A673 (cell line): ENCODE measurements around the gene PF4V1.

ENCODE experiments used
- EZH2 ChIP-seq: fragments of 200-600 bp; sonication (generic); IDR thresholded peaks from 2 replicates; pipeline ENCODE4 v1.6.1; 2017; ENCODE audit warnings: borderline replicate concordance, low read depth, mild to moderate bottlenecking, mixed read lengths, antibody characterized with exemption, low read length; ENCODE audit not compliant: poor library complexity, severe bottlenecking
- TF ChIP-seq, protein P1 (sequence below): fragments of 300-800, 200-600 bp; sonication (generic); conservative IDR thresholded peaks from 2 replicates; pipeline ENCODE4 v1.5.1; 2017; ENCODE audit warnings: low read depth, mild to moderate bottlenecking, antibody characterized with exemption, low read length, moderate library complexity, mixed read lengths

GRCh38 chr4:73844806-73845205, 8.3 kb upstream of the PF4V1 start:
- TF ChIP-seq, protein P1, sequence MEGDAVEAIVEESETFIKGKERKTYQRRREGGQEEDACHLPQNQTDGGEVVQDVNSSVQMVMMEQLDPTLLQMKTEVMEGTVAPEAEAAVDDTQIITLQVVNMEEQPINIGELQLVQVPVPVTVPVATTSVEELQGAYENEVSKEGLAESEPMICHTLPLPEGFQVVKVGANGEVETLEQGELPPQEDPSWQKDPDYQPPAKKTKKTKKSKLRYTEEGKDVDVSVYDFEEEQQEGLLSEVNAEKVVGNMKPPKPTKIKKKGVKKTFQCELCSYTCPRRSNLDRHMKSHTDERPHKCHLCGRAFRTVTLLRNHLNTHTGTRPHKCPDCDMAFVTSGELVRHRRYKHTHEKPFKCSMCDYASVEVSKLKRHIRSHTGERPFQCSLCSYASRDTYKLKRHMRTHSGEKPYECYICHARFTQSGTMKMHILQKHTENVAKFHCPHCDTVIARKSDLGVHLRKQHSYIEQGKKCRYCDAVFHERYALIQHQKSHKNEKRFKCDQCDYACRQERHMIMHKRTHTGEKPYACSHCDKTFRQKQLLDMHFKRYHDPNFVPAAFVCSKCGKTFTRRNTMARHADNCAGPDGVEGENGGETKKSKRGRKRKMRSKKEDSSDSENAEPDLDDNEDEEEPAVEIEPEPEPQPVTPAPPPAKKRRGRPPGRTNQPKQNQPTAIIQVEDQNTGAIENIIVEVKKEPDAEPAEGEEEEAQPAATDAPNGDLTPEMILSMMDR: no peak
- TF ChIP-seq EZH2: no peak
